ENCODE data around the gene CACNA1S. TPM values are rescaled to one million over a fixed set of nuclear protein-coding genes. Genes with fewer than 3 reads are reported as not detected.

Gene CACNA1S
- total RNA-seq, 1 experiment from 2014 or later: not detected

DNA sequence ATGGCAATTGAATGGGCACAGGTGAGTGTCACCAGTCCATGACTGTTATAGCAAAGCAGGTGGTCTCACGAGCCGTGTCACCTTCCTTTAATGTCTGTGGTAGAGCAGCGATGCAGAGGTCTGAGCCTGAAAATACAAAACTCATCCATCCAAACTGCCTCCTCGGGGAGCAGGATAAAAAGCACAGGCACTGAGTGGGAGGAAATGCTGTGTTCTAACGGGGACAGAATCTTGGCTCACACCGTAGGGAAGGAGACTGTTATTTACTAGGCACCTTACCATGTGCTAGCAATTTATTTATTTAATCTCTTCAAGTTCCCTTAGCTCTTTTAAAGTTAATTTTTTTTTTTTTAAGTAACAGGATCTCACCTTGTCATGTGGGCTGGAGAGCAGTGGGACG, 13.6 kb upstream of the CACNA1S start:
- DNase-seq (ENCODE audit: low read depth): no peak
- in situ Hi-C loops (cut with HindIII; ENCODE audit: low pct_unique_long_range_greater_than_20kb, low sequenced_read_pairs): no loop called here

DNA sequence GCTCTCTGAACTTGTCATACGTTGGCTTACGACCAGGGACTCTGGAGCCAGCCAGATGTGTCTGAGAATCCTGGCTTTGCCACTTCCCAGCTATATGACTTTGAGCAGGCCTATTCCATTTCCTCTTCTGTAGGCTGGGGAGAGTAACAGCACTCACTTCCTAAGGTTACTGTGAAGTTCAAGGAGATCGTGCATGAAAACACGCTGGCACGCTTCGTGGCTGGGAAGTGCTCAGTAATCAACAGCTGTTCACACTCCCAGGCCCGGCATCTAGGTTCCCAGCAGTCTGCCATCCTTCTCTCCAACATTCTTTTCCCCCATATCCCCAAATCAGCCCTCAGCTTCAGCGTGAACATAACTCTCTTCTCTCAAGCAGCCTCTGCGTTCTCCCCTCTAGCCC, 12.8 kb upstream of the CACNA1S start:
- in situ Hi-C loops (cut with HindIII; ENCODE audit: low pct_unique_long_range_greater_than_20kb, low sequenced_read_pairs): no loop called here
- no peak for DNase-seq (ENCODE audit: low read depth)

DNA sequence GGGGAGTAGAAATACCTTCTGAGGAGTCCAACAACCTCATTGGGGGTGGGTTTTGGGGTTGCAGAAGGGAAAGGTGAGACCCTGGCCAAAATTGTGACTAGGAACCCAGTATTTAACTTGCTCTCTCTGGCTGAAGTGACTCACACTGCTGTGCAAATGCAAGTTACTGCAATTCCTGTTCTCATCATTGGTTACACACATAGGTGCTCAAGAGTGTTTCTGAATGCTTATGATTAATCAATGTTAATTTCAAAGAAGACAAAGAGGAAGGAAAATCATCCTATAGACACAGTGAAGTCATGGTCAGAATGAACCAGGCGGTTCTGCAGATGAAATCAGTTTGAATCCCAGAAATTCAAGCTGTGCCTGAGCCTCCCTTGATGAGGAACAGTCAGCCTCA, 11.6 kb upstream of the CACNA1S start:
- no peak for DNase-seq (ENCODE audit: low read depth)
- in situ Hi-C loops (cut with HindIII; ENCODE audit: low pct_unique_long_range_greater_than_20kb, low sequenced_read_pairs): no loop called here

DNA sequence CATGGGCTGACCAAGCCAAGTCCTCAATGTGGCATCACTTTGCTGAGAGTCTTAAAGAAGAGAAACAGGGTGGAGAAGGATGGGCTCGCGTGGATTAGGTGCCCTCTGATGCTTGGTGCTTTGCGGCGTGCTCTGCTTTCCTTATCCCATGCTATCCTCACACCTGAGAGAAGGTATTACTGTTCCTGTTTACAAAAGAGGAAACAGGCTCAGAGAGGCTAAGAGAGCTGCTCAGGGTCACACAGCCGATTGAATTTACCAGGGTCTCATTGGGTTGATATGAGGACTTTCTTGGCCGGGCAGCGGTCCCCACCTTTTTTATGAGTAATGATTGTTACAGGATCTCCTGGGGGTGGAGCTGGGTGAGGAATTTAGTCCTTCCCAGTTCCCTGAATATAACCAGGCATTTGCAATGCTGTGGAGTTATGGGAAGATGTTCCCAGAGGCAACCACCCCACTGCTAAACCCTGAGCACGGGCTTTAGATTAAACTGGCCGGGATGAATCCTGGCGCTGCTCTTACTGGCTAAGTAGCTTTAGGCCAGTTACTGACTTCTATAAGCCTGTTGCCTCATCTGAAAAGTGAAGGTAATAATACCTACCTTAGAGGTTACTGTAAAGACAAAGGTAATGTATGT, 10.2 kb upstream of the CACNA1S start:
- in situ Hi-C loops (cut with HindIII; ENCODE audit: low pct_unique_long_range_greater_than_20kb, low sequenced_read_pairs): no loop called here
- no peak for DNase-seq (ENCODE audit: low read depth)

DNA sequence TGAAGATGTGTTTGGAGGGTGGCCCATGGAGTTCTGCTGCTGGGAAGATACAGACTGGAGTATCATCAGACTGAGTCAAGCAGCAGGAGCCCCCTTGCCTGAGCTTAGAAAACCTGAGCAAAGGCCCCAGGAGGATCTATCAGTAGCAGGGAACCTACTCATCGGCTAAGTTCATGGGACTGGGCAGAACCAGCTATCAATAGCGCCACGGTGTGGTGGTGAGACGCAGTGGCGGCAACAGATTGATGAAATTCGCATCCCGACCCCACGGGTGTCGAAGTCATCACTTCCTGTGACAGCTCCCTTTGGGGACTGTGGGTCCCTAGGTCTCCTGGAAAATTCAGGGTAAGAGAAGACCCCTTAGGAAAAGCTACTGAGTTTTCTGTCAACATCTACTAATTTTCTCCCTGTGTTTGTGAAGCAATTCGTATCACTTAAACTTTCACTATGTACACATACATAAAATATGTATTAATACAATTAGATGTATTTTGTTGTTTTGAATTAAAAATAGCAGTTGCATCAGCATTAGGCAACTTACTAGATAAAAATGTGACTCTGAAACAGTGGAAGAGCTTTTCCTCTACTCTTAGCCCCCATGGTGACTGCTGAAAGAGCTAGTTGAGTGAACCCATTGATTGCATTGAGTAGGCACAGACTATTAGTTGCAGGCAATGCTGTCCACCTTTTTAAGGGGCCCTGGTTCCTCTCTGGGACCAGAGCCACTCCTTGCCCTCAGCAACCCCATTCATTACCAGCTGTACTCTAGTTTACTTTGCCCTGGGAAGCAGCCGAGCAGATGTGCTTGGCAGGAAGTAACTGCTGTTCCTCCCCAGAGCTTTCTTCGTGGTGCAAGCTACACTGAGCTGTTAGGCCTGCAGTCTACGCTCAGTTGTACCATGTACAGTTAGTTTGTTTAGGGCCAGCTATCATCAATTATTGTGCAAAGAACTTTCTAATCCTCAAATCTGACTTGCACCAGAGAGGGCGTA, 7.3 kb upstream of the CACNA1S start:
- DNase-seq (ENCODE audit: low read depth): no peak
- in situ Hi-C loops (cut with HindIII; ENCODE audit: low pct_unique_long_range_greater_than_20kb, low sequenced_read_pairs): no loop called here

DNA sequence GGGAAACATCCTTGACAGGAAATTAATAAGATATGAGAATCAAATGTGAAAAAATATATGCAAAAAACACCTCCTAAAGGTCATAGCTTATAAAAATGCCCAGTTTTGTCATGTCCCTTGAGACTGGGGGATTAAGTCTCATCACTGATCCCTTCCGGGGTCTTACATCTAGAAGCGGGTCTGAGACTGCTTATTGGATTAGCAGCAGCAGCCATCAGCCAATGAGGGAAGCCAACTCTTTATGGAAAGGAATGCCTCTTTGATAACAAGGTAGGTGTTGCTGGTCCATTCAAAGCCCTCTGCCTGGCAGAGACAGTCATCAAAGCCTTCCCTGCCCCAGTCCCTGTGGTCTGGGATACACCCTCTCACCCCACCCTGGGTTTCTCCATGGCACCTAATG, 3.9 kb upstream of the CACNA1S start:
- in situ Hi-C loops (cut with HindIII; ENCODE audit: low pct_unique_long_range_greater_than_20kb, low sequenced_read_pairs): no loop called here
- no peak for DNase-seq (ENCODE audit: low read depth)

DNA sequence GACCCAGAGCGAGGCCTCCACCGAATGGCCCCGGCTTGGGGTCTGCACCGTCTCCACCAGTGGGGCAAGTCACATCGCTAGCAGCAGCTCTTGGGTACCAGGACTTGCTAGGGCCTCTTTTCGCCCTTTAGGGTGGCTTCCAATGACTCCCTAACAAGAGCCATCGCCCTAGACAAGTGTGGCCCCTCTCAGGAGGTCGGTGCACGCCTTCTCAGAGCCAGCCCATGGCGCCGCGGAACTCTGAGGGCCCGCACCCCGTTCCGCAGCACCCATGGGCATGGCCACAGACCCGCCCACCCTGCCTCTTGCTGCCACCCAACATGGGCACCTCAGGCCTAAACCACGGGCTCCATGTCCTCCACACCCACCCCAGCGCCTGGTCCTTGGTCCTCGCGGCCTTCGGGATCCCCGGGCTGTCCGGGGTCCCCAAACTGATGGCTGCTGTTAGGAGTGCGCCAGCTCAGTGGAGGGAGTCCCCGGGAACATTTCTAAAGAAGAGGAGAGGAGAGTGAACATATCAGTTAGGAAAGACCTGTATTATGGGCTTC, 3.2 kb upstream of the CACNA1S start:
- no peak for DNase-seq (ENCODE audit: low read depth)
- in situ Hi-C loops (cut with HindIII; ENCODE audit: low pct_unique_long_range_greater_than_20kb, low sequenced_read_pairs): no loop called here

DNA sequence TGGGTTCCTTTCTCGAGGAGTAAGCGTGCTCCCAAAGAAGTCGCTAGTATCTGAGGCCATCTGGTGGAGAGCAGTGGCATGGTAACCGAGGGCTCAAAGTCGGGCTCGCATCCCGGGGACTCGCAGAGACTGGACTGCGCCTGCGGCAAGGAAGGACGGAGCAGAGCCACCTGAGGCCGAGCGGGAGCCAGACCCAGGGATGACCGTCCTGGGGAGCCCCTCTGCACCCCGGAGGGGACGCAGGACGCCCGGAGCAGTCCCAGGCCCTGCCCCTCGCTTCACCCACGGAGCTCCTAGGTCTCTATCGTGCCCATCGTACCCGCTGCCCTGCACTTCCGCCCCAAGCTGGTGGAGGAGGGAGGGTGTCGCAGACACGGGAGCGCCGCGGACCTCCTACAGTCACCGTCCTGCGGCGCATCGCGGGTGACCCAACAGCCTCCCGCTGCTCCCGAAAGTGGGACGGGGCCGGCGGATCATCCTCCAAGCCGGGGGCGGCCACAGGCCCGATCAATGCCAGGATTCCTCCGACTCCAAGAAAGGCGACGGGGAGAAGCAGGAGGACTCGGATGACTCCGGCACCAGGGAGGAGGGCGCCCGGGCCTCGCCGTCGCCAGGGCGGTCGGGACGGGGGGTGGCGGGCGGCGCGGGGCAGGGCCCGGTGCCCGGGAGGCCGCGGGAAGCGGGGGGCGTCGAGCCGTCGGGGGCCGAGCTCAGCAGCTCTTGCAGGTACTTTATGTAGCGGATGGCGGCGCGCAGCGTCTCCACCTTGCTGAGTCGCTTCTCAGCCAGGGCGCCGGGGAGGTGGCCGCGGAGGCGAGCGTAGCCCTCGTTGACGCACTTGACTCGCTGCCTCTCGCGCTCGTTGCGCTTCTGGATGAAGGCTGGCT, 2.3 kb upstream of the CACNA1S start:
- peak; percentile 94 for DNase-seq (ENCODE audit: low read depth)
- in situ Hi-C loops (cut with HindIII; ENCODE audit: low pct_unique_long_range_greater_than_20kb, low sequenced_read_pairs): no loop called here

DNA sequence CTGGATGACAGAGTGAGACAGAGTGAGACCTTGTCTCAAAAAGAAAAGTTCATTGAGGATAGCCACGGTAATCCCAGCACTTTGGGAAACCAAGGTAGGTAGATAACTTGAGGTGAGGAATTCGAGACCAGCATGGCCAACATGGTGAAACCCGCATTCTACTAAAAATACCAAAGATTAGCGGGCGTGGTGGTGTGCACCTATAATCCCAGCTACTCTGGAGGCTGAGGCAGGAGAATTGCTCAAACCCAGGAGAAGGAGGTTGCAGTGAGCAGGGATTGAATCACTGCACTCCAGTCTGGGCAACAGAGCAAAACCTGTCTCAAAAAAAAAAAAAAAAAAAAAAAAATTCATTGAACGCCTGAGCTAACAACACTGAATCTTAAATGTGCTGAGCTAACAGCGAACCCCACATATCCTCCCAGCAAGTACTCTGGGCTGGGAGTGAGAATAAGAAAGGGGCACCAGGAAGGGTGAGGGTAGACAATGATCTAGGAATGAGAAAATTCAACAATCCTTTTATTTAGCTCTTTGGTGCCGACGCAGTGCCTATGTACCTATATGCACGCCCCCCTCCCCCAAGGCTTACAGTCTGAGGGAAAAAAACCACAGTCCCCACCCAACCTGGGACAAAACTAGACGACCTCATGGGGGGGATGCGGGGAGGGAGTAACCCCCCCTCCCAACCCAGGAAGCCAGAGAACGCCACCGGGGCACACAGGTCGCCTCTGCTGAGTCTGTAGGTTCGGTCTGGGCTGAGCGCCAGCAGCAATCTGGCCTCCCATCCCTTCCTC, 1.4 kb upstream of the CACNA1S start:
- DNase-seq (ENCODE audit: low read depth): peak; percentile 18
- in situ Hi-C loops (cut with HindIII; ENCODE audit: low pct_unique_long_range_greater_than_20kb, low sequenced_read_pairs): no loop called here

DNA sequence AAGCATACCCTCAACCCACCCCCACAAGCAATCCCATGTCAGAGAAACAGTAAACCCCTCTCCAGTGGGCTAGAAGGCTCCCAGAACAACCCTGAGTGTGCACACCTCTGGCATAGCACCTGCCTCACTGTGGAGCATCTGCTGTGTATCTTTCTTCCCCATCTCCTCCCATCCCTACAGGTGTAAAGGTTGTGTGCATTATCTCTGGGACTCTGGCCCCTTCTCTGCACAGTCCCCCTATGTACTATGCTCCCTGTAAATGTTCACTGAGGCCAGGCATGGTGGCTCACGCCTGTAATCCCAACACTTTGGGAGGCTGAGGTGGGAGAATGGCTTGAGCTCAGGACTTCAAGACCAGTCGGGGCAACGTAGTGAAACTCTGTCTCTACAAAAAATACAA, 700 bp upstream of the CACNA1S start:
- in situ Hi-C loops (cut with HindIII; ENCODE audit: low pct_unique_long_range_greater_than_20kb, low sequenced_read_pairs): no loop called here

DNA sequence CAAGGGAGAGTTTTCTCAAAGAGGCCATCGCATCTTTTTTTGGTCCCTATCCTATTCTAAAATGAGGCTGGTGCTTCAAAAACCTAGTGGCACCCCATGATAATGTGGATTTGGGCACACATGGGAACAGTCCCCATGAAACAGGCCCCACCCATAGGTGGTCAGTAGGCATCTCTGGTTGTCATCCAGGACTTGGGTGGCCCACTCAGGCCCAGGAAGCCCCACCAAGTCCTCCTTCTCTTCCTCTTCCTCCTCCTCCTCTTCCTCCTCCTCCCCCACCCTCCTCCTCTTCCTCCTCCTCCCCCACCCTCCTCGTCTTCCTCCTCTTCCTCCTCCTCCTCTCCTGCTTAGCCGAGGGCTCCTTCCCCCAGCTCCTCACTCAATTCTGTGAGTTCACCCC, 554 bp downstream of the CACNA1S start:
- in situ Hi-C loops (cut with HindIII; ENCODE audit: low pct_unique_long_range_greater_than_20kb, low sequenced_read_pairs): no loop called here
- no peak for DNase-seq (ENCODE audit: low read depth)

More for the DNA sequence above, 700 bp upstream of the CACNA1S start:
- no peak for DNase-seq (ENCODE audit: low read depth)

DNA sequence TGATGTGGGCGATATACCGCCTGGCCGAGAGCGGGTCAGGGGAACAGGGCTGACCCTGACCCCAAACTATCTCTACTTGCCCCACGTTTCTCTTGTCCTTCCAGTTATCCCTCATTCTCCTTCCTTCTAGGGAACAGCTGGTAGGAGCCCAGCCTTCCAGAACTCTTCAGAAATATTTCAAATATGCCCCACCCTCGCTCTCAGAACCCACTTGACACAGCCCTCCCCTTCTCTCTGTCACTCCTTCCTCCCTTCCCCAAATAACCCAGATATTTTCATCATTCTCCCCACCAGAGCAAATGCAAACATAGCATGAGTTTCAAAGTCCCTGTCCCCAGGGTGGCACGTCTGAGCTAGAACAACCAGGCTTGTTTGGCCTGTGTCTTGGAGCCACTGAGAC, 1.1 kb downstream of the CACNA1S start:
- no peak for DNase-seq (ENCODE audit: low read depth)
- in situ Hi-C loops (cut with HindIII; ENCODE audit: low pct_unique_long_range_greater_than_20kb, low sequenced_read_pairs): no loop called here

DNA sequence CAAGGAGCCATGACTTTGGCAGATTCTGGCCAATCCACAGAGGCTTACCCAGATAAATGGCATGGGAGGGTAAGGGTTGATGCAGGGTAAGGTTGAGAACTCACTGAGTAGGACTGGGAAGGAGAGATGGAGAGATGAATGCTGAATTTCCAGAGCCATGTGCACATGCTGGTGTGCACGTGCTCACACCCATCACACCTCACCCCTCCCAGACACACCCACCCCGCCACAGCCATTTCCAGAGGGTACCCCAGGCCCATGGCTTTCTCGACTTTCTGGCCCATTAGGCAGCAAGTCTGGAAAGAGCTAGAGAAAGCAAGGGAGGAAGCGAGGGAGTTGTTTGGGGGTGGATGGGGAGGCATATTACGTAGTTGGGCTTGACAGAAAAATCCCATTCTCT, 1.6 kb downstream of the CACNA1S start:
- in situ Hi-C loops (cut with HindIII; ENCODE audit: low pct_unique_long_range_greater_than_20kb, low sequenced_read_pairs): no loop called here
- no peak for DNase-seq (ENCODE audit: low read depth)

DNA sequence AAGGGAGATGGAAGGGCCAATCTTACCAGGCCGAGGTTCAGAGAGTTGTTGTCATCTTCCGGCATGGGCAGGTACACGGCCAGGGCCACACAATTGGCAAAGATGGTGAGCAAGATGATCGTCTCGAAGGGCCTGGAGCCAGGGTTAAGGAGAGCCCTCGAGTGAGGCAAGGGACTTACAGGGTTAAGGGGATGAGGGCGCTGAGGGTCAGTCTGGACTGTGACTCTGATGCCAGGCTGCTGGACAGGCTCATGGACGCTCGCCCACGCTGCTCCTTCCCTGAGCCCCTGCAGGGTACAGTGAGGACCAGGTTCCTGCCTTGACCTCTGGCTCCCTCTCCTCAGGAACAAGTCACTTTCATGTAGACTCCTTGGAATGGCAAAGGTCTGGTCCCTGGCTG, 2.1 kb downstream of the CACNA1S start:
- DNase-seq (ENCODE audit: low read depth): no peak
- in situ Hi-C loops (cut with HindIII; ENCODE audit: low pct_unique_long_range_greater_than_20kb, low sequenced_read_pairs): no loop called here

DNA sequence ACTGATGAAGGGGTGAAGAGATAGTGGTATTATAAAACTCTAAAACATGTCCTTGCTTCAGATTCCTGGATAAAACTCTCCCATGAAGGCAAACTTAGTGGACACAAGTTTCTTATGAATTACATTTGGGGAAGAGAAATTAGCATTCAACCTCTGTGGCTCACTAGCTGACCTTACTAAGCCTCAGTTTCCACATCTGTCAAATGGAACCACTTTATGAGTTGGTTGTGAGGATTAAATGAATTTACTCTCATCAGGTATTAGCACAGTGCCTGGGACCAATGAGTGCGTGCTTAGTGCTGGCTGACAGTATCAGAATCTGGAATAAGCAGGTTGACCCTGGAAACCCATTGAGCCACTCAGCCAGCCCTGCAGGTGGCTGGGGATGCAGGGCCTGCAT, 2.6 kb downstream of the CACNA1S start:
- in situ Hi-C loops (cut with HindIII; ENCODE audit: low pct_unique_long_range_greater_than_20kb, low sequenced_read_pairs): no loop called here

DNA sequence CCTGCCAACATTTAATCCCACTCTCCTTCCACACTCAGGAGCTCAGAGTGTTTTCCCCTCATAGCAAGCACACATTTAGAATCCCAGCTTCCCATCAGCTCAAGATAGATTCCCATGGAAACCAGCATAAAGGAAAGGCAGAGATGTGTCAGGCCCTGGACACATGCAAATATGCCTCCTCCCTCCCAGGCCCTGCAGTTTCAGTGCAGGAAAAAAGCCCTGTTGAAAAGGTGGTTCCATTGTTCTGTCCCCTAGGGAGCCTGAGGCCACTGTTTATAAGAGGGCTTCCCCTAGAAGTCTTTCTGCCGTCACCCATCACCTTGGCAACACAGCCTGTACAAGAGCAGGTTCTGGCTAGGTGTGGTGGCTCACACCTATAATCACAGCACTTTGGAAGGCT, 3.6 kb downstream of the CACNA1S start:
- no peak for DNase-seq (ENCODE audit: low read depth)
- in situ Hi-C loops (cut with HindIII; ENCODE audit: low pct_unique_long_range_greater_than_20kb, low sequenced_read_pairs): no loop called here

More for the DNA sequence above, 2.6 kb downstream of the CACNA1S start:
- DNase-seq (ENCODE audit: low read depth): no peak

DNA sequence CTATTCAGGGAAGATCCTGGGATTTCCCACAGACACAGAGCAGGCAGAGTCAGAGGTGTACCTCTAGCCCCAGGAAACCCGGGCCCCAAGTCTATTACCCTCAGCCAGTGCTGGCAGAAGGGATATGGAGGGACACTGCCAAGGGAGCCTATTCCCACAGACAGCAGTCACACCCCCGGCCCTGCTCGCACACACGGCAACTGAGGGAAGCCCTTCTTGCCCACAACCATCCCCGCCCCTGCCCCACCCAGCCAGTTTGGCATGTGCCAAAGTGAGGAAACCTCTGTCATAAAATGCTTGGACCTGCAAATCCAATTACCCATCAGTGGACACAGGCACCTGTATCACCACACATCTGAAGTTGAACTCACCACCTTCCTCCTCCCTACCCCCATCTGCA, 6.5 kb downstream of the CACNA1S start:
- no peak for DNase-seq (ENCODE audit: low read depth)
- in situ Hi-C loops (cut with HindIII; ENCODE audit: low pct_unique_long_range_greater_than_20kb, low sequenced_read_pairs): no loop called here

DNA sequence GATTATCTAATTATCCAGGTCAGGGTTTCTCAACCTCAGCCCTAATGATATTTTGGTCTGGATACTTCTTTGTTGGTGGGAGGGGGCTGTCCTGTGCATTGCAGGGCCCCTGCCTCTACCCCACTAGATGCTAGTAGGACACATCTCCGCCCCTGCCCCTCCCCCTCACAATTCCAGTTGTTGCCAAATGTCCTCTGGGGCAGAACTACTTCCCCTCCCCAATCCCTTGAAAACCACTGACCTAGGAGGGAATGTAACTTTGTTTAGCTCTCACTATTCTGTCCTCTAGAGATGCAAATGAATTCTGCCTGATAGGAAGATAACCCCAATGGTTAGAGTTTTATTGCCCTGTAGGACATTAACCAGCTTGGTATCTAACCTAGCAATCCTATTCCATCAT, 8.1 kb downstream of the CACNA1S start:
- no peak for DNase-seq (ENCODE audit: low read depth)
- in situ Hi-C loops (cut with HindIII; ENCODE audit: low pct_unique_long_range_greater_than_20kb, low sequenced_read_pairs): no loop called here

All from Caki2 (cell line).